Astrocyte of the spinal cord (primary cell): Measurements from ENCODE around the gene PTCD1.

Experiments
- DNase-seq: peaks from one replicate; pipeline ENCODE4 v3.0.0; 2011; ENCODE audit warnings: low read depth, low spot score
- H3K4me3 ChIP-seq: 2 replicates; pipeline ENCODE4 v1.5.1; 2011; ENCODE audit warnings: low read depth, mild to moderate bottlenecking, low read length, moderate library complexity
- in situ Hi-C: cut with HindIII; loops from 2 replicates; pipeline ENCODE4 v1.10.0; 2017; ENCODE audit warnings: low sequenced_read_pairs
- TF ChIP-seq, protein P1 (sequence below): IDR thresholded peaks from 2 replicates; pipeline ENCODE4 v1.5.1; 2012; ENCODE audit warnings: low read depth, mild to moderate bottlenecking, low read length, inconsistent platforms

The PTCD1 gene

DNA sequence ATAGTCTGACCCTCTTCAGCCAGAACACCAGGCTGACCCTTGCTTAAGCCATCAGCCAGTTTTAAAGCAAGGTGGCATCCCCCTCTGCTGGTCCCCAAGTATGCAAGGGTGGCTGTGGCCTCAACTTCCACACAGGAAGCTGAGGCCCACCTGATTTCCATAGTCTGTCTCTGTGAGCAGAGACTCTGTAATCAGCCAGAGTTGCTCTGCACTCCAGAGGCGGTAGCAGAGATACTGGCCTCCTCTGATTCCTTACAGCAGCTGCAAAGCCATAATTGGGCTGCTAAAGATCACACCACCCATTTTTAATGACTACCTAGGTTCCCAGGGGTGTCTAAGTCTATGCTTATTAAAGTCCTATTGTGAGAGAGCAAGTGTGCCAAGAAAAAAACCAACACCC, 32.0 kb downstream of the PTCD1 start:
- in situ Hi-C loops, result no loop called here
- TF ChIP-seq, protein P1, sequence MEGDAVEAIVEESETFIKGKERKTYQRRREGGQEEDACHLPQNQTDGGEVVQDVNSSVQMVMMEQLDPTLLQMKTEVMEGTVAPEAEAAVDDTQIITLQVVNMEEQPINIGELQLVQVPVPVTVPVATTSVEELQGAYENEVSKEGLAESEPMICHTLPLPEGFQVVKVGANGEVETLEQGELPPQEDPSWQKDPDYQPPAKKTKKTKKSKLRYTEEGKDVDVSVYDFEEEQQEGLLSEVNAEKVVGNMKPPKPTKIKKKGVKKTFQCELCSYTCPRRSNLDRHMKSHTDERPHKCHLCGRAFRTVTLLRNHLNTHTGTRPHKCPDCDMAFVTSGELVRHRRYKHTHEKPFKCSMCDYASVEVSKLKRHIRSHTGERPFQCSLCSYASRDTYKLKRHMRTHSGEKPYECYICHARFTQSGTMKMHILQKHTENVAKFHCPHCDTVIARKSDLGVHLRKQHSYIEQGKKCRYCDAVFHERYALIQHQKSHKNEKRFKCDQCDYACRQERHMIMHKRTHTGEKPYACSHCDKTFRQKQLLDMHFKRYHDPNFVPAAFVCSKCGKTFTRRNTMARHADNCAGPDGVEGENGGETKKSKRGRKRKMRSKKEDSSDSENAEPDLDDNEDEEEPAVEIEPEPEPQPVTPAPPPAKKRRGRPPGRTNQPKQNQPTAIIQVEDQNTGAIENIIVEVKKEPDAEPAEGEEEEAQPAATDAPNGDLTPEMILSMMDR, result no peak
- no peak overlapping the region for H3K4me3 ChIP-seq
- DNase-seq, result no peak

- TF ChIP-seq, protein P1, result no peak
- no peak overlapping the region for H3K4me3 ChIP-seq
- DNase-seq, result no peak
- in situ Hi-C loops, result no loop called here
Observed at GRCh38 chr7:99404977-99405320, 33.6 kb downstream of the PTCD1 start.

GRCh38 chr7:99404235-99404976, 34.2 kb downstream of the PTCD1 start:
- in situ Hi-C loops, result no loop called here

DNA sequence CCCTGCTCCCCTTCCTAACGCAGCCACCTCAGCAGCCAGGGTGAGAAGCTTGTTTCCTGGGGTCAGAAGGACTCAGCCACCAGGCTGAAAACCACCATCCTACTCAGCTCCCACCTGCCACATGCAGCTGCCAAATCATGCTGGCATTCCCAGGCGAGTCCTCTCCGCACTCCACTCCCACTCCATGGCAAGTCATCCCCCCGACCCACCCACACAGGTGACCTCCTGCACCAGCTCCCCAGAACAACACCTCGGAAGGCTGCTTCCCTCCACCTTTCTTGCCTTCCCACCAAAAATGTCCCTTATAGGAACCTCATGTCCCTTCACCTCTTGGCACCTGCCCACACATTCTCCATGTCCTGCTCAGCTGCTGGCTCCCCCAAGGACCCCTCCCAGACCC, 34.8 kb downstream of the PTCD1 start:
- in situ Hi-C loops, result no loop called here
- no peak overlapping the region for H3K4me3 ChIP-seq
- TF ChIP-seq, protein P1, result no peak
- DNase-seq, result no peak

More at GRCh38 chr7:99404235-99404976, 34.2 kb downstream of the PTCD1 start:
- no peak overlapping the region for H3K4me3 ChIP-seq
- TF ChIP-seq, protein P1, result no peak
- DNase-seq, result no peak

DNA sequence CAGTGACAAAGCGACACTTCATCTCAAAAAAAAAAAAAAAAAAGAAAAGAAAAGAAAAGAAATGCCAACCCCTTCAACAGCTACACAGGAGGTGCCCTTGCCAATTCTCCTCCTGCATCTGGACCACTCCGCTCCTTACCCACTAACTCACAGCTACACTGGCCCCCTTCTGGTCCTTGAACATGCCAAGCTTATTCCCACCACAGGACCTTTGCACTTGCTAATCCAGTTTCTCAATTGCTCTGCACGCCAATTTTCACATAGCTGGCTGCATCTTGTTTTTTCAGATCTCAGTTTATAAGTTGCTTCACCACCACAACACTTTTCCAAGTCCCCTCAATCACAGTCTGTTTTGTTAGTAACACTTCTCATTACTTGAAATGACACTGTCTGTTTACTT, 35.7 kb downstream of the PTCD1 start:
- DNase-seq, result no peak
- no peak overlapping the region for H3K4me3 ChIP-seq
- in situ Hi-C loops, result no loop called here
- TF ChIP-seq, protein P1, result no peak

DNA sequence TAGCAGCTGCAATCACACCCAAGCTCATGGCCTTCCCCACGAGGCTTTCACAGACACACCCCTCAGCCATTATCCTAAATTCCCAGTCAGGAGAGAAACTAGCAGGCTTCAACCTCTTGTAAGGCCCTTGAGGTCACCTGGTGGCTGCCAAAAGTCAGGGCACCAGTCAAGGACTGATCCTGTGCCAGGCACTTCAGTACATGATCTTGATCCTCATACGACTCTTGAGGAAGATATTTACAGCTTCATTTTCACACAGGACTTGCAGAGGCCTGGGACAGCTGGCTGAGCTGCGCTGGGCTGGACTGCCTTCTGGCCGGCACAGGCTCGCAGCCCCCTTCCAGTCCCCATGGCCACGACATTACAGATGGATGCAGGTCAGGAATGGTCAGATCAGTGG, 39.0 kb downstream of the PTCD1 start:
- in situ Hi-C loops, result no loop called here
- TF ChIP-seq, protein P1, result no peak
- no peak for DNase-seq
- H3K4me3 ChIP-seq, result no peak overlapping the region
